Suprapubic skin (tissue), 4 donors: ENCODE data around the gene CNTN3.

Source experiments
- CTCF ChIP-seq, 2 donors: fragments of 200-600 bp in 1 of 2; fragments of 450-650 bp in 1 of 2; sonication (generic) in 1 of 2; IDR thresholded peaks; one replicate each; pipeline ENCODE4 v1.5.1; 2016 to 2019; ENCODE audit warnings: antibody characterized with exemption in 2 of 2, mild to moderate bottlenecking in 1 of 2, moderate library complexity in 1 of 2
- EP300 ChIP-seq: sonication (generic); formaldehyde crosslinking; IDR thresholded peaks from one replicate; pipeline ENCODE4 v1.6.1; 2017; ENCODE audit warnings: antibody characterized with exemption
- POLR2A ChIP-seq, 2 donors: fragments of 450-650 bp; IDR thresholded peaks; one replicate each; pipeline ENCODE4 v1.6.1; 2017; ENCODE audit warnings: antibody characterized with exemption in 2 of 2, mild to moderate bottlenecking in 2 of 2, moderate library complexity in 2 of 2
- POLR2AphosphoS5 ChIP-seq, 3 donors: sonication (generic); formaldehyde crosslinking; IDR thresholded peaks; one replicate each; pipeline ENCODE4 v1.6.1; 2017; ENCODE audit warnings: antibody characterized with exemption in 3 of 3

- TF ChIP-seq POLR2A (IDR thresholded peaks at IDR 0.05) (no peak), CTCF (IDR thresholded peaks at IDR 0.05) (no peak), EP300 (no peak), POLR2AphosphoS5 (IDR thresholded peaks at IDR 0.05) (no peak)
These were observed 22.5 kb upstream of the CNTN3 start for GRCh38 chr3:74636981-74637380.
